Measurements from ENCODE around the gene SLC25A4. TPM values are rescaled to one million over a fixed set of nuclear protein-coding genes. Genes with fewer than 3 reads are reported as not detected.
A peak's percentile ranks its signal among the peaks of the same experiment; 100 is the strongest.

Gene SLC25A4
- total and polyA plus RNA-seq, 2 of the 4 experiments (the other 2 are of a cell fraction), result 16.0 to 21.6 TPM

GRCh38 chr4:185149392-185149791, 6.3 kb downstream of the SLC25A4 start:
- TF ChIP-seq ELK1 (IDR thresholded peaks at IDR 0.05; ENCODE audit: borderline replicate concordance, low read depth, low read length) (no peak), MAZ (IDR thresholded peaks at IDR 0.05; ENCODE audit: borderline replicate concordance, low read depth, low read length) (no peak), CEBPB (IDR thresholded peaks at IDR 0.05; ENCODE audit: low read depth, low read length) (no peak), RAD21 (IDR thresholded peaks at IDR 0.05; ENCODE audit: low read length) (no peak), USF2 (IDR thresholded peaks at IDR 0.05; ENCODE audit: low read depth, low read length) (no peak), SMC3 (IDR thresholded peaks at IDR 0.05; ENCODE audit: low read depth, low read length) (no peak), MAFK (IDR thresholded peaks at IDR 0.05; ENCODE audit: low read depth, low read length) (no peak), MXI1 (IDR thresholded peaks at IDR 0.05; ENCODE audit: borderline replicate concordance, low read depth, low read length) (no peak), RFX5 (IDR thresholded peaks at IDR 0.05; ENCODE audit: low read depth, low read length) (no peak), CTCF (conservative IDR thresholded peaks at IDR 0.05; ENCODE audit: low read depth, low read length) (no peak), BHLHE40 (IDR thresholded peaks at IDR 0.05; ENCODE audit: low read depth, low read length) (no peak), CHD1 (IDR thresholded peaks at IDR 0.05; ENCODE audit: low read depth, low read length) (no peak), FOS (IDR thresholded peaks at IDR 0.05; ENCODE audit: low read depth, low read length) (no peak), RCOR1 (IDR thresholded peaks at IDR 0.05; ENCODE audit: insufficient replicate concordance, low read length) (no peak)
- peaks cover 5% of the 10 kb centered on the region; the same call in 1 of the 2 replicates for H3K9me1 ChIP-seq (ENCODE audit: insufficient read depth, low read length)
- H2BK5ac ChIP-seq (ENCODE audit: low read depth, low read length, poor library complexity, severe bottlenecking), result no peak overlapping the region
- H2BK15ac ChIP-seq (ENCODE audit: low read depth, low read length), result no peak overlapping the region
- no peaks in the 10 kb centered on the region; the same call in 1 of the 2 replicates for H4K20me1 ChIP-seq (ENCODE audit: insufficient read depth, low read length)
- H3K36me3 ChIP-seq (ENCODE audit: control insufficient read depth, insufficient read depth, low read length), result peaks cover 7% of the 10 kb centered on the region
- no peak overlapping the region for H3K9ac ChIP-seq (ENCODE audit: low read depth, low read length)
- DNase-seq, result no peak
- no peaks in the 10 kb centered on the region for H3K9me3 ChIP-seq (ENCODE audit: control insufficient read depth, insufficient read depth, low read length)
- dilution Hi-C loops (cut with HindIII; ENCODE audit: low sequenced_read_pairs, unreplicated experiment), result no loop called here
- H2BK120ac ChIP-seq (ENCODE audit: low read depth, low read length), result no peak overlapping the region
- ATAC-seq (ENCODE audit: low read depth), result no peak
- no peak overlapping the region for H2AK9ac ChIP-seq (replicated peaks; ENCODE audit: low read depth, low read length, poor library complexity)
- no peak overlapping the region for H4K91ac ChIP-seq (ENCODE audit: insufficient read depth, low read depth, low read length)
- BruUV-seq (replicated peaks), result no TSS peak
- no peak overlapping the region for H3K14ac ChIP-seq (replicated peaks; ENCODE audit: low read depth, low read length)
- no peak overlapping the region for H4K5ac ChIP-seq (ENCODE audit: low read depth, low read length)
- 92% methylated on average over 4 of the region's 12 CpGs; no CpG with 5 or more reads in 1 of the 2 experiments for WGBS, 2 experiments (ENCODE audit: extremely low coverage in 2 of 2, insufficient read length in 1 of 2)
- no peak overlapping the region for H3K4ac ChIP-seq (ENCODE audit: low read depth, low read length)
- intact Hi-C loops (cut with micrococcal nuclease), result loop anchor here (10.0 kb wide), 1 partner anchor 445 kb away; no protein-coding TSS in a partner anchor
- no peaks in the 10 kb centered on the region for H3K4me1 ChIP-seq (ENCODE audit: control insufficient read depth, insufficient read depth, low read length)
- H4K8ac ChIP-seq (ENCODE audit: low read depth in 2 of 2, low read length in 2 of 2), result no peak overlapping the region
- H3K18ac ChIP-seq (ENCODE audit: low read depth, low read length), result no peak overlapping the region
- no peak overlapping the region for H3K56ac ChIP-seq (ENCODE audit: extremely low read depth, insufficient read depth, low read length)
- H2AFZ ChIP-seq (replicated peaks; ENCODE audit: low read length, poor library complexity), result peak overlapping the region; percentile 5
- no peaks in the 10 kb centered on the region for H3K27me3 ChIP-seq (ENCODE audit: control insufficient read depth, insufficient read depth, low read length)
- no peak overlapping the region for H2AK5ac ChIP-seq (ENCODE audit: low read depth, low read length)
- POLR2A ChIA-PET (ENCODE audit: unreplicated experiment), result no interaction called here
- CTCF ChIA-PET, result no interaction called here
- H3K4me3 ChIP-seq (ENCODE audit: insufficient read depth, low read depth, low read length), result no peak overlapping the region
- H3K79me1 ChIP-seq (ENCODE audit: low read depth in 1 of 2, low read length in 2 of 2), result peaks cover 0 to 9% of the 10 kb centered on the region in 2 experiments; a peak in 2 of 4 replicates
- no peak overlapping the region for H3K4me2 ChIP-seq (ENCODE audit: low read depth, low read length)
- no peak overlapping the region for H2BK20ac ChIP-seq (ENCODE audit: low read depth, low read length)
- in situ Hi-C loops (cut with MboI; ENCODE audit: low sequenced_read_pairs), result no loop called here
- no peak overlapping the region for H3K23ac ChIP-seq (ENCODE audit: low read depth, low read length)
- no peak overlapping the region for H3K27ac ChIP-seq (ENCODE audit: insufficient read depth, low read length)

All from IMR-90 (cell line).